Endothelial cell of umbilical vein (primary cell): ENCODE measurements around the gene IL22. TPM values are rescaled to one million over a fixed set of nuclear protein-coding genes. Genes with fewer than 3 reads are reported as not detected.

Experiments
- BruUV-seq: library from RNA; stranded (reverse); fragments of 400-500 nt; replicated peaks from 2 replicates; lab custom pipeline; 2021; lab: Mats Ljungman, UMichigan
- CTCF ChIA-PET: fragments of 300-600, 350-600 bp; sonication (Branson Sonifier 250); formaldehyde crosslinking; loops from one replicate; lab custom pipeline; 2021; ENCODE audit warnings: antibody characterized with exemption, inconsistent platforms; lab: Charles Lee
- POLR2A ChIA-PET: fragments of 300-600, 350-600 bp; sonication (Branson Sonifier 250); formaldehyde crosslinking; loops from one replicate; lab custom pipeline; 2021; ENCODE audit warnings: antibody characterized with exemption, inconsistent platforms; lab: Charles Lee
- DNase-seq: peaks from one replicate; pipeline ENCODE4 v3.0.0-alpha.2; 2011; ENCODE audit warnings: low read depth, low spot score
- FAIRE-seq: peaks from 2 replicates; lab custom pipeline; 2011; peaks lifted over from hg19 to GRCh38; lab: Jason Lieb, UNC
- H2AFZ ChIP-seq: 2 replicates; pipeline ENCODE4 v1.6.0; 2012; ENCODE audit warnings: low read depth, low read length, control low read depth, inconsistent platforms
- H3K27ac ChIP-seq: 2 replicates; pipeline ENCODE4 v1.5.1; 2011; ENCODE audit warnings: low read depth, mild to moderate bottlenecking, control low read depth, low read length, moderate library complexity; ENCODE audit not compliant: insufficient read depth
- H3K27me3 ChIP-seq, 2 experiments: 2 replicates each; pipeline versions ENCODE4 v1.6.0 to v1.6.1; 2011; ENCODE audit warnings: low read length in 2 of 2, mixed read lengths in 1 of 2; ENCODE audit not compliant: control insufficient read depth in 2 of 2, insufficient read depth in 2 of 2
- H3K36me3 ChIP-seq, 2 experiments: 2 replicates in 1 of 2; 3 replicates in 1 of 2; pipeline ENCODE4 v1.5.1; 2011; ENCODE audit warnings: low read length in 2 of 2, mild to moderate bottlenecking in 1 of 2, moderate library complexity in 1 of 2; ENCODE audit not compliant: control insufficient read depth in 2 of 2, insufficient read depth in 2 of 2; ENCODE audit errors: extremely low read depth in 1 of 2
- H3K4me1 ChIP-seq: 3 replicates; pipeline ENCODE4 v1.5.1; 2011; ENCODE audit warnings: mild to moderate bottlenecking, low read length; ENCODE audit not compliant: control insufficient read depth, insufficient read depth; ENCODE audit errors: extremely low read depth
- H3K4me2 ChIP-seq: 2 replicates; pipeline ENCODE4 v1.6.1; 2011; ENCODE audit warnings: low read length, control low read depth, mixed read lengths; ENCODE audit not compliant: insufficient read depth
- H3K4me3 ChIP-seq, 3 experiments: fragments of 200-600 bp in 1 of 3; sonication (generic), shearing (Covaris generic) in 1 of 3; replicated peaks in 1 of 3; 2 replicates each; pipeline ENCODE4 v1.5.1; 2011 to 2016; ENCODE audit warnings: control low read depth in 3 of 3, low read length in 3 of 3, mild to moderate bottlenecking in 2 of 3, inconsistent platforms in 1 of 3, low read depth in 1 of 3, moderate library complexity in 1 of 3; ENCODE audit not compliant: insufficient read depth in 1 of 3
- H3K79me2 ChIP-seq: 2 replicates; pipeline ENCODE4 v1.6.0; 2012; ENCODE audit warnings: low read length, inconsistent platforms; ENCODE audit not compliant: control insufficient read depth, insufficient read depth
- H3K9ac ChIP-seq: replicated peaks from 2 replicates; pipeline ENCODE3; 2011; ENCODE audit warnings: low read length, control low read depth; ENCODE audit not compliant: insufficient read depth; ENCODE audit errors: extremely low read depth
- H3K9me1 ChIP-seq: replicated peaks from 3 replicates; pipeline ENCODE4 v1.6.0; 2011; ENCODE audit warnings: mild to moderate bottlenecking, low read length; ENCODE audit not compliant: control insufficient read depth, insufficient read depth; ENCODE audit errors: extremely low read depth
- H3K9me3 ChIP-seq: replicated peaks from 2 replicates; pipeline ENCODE4 v1.5.1; 2012; ENCODE audit warnings: low read length, inconsistent platforms; ENCODE audit not compliant: control insufficient read depth, insufficient read depth
- H4K20me1 ChIP-seq: replicated peaks from 2 replicates; pipeline ENCODE3; 2011; ENCODE audit warnings: mild to moderate bottlenecking, low read length; ENCODE audit not compliant: control insufficient read depth, insufficient read depth; ENCODE audit errors: extremely low read depth
- CTCF ChIP-seq, 2 donors: IDR thresholded peaks; 1 replicate in 1 of 2; 2 replicates in 1 of 2; pipeline ENCODE4 v1.5.1; 2011; ENCODE audit warnings: low read length in 2 of 2, mild to moderate bottlenecking in 2 of 2, moderate library complexity in 2 of 2, control low read depth in 1 of 2, inconsistent platforms in 1 of 2, low read depth in 1 of 2; ENCODE audit not compliant: insufficient read depth in 1 of 2; ENCODE audit errors: extremely low read depth in 1 of 2
- EZH2 ChIP-seq: IDR thresholded peaks from 2 replicates; pipeline ENCODE4 v1.6.1; 2012; ENCODE audit warnings: borderline replicate concordance, low read depth, mild to moderate bottlenecking, moderate library complexity, low read length, inconsistent platforms; ENCODE audit not compliant: severe bottlenecking
- FOS ChIP-seq: IDR thresholded peaks from 2 replicates; pipeline ENCODE4 v1.6.1; 2011; ENCODE audit warnings: mild to moderate bottlenecking, low read length, moderate library complexity, borderline replicate concordance; ENCODE audit not compliant: insufficient read depth
- GATA2 ChIP-seq: IDR thresholded peaks from 2 replicates; pipeline ENCODE4 v1.7.0; 2011; ENCODE audit warnings: low read depth, mild to moderate bottlenecking, moderate library complexity, mixed read lengths, low read length; ENCODE audit not compliant: insufficient read length, insufficient read depth
- JUN ChIP-seq: IDR thresholded peaks from 2 replicates; pipeline ENCODE4 v1.6.1; 2011; ENCODE audit warnings: borderline replicate concordance, low read depth; ENCODE audit not compliant: insufficient read length, insufficient read depth
- MYC ChIP-seq: IDR thresholded peaks from one replicate; pipeline ENCODE4 v1.6.1; 2011; ENCODE audit warnings: mild to moderate bottlenecking, low read depth, low read length
- POLR2A ChIP-seq: IDR thresholded peaks from 2 replicates; pipeline ENCODE4 v1.6.1; 2012; ENCODE audit warnings: low read depth, mild to moderate bottlenecking, control low read depth, low read length
- POLR2AphosphoS5 ChIP-seq: IDR thresholded peaks from 2 replicates; pipeline ENCODE4 v1.6.1; 2012; ENCODE audit warnings: low read depth, mild to moderate bottlenecking, control low read depth, low read length, moderate library complexity; ENCODE audit not compliant: insufficient read depth
- dilution Hi-C: fragments of 300-500 bp; cut with MboI; formaldehyde crosslinking; loops from one replicate; pipeline ENCODE4 v1.15.0; 2019; ENCODE audit warnings: low sequenced_read_pairs; ENCODE audit not compliant: extremely low pct_ligation_motif_present
- intact Hi-C: fragments of 100-400 bp; cut with micrococcal nuclease; formaldehyde crosslinking; loops from one replicate; pipeline ENCODE4 v1.10.0; 2022
- polyA plus RNA-seq, 4 experiments: library from polyadenylated mRNA; depleted of rRNA in 3 of 4; stranded (reverse) in 3 of 4; unstranded in 1 of 4; fragments of >200 nt; gene quantifications; 2 replicates each; pipeline versions ENCODE4 v1.2.1 to v1.2.3, GENCODE V29; 2011 to 2012; ENCODE audit warnings: missing spikeins in 1 of 4
- total RNA-seq: library from RNA; stranded (reverse); gene quantifications from 2 replicates; pipeline ENCODE4 v1.2.3, GENCODE V29; 2021
- TF ChIP-seq, protein P1 (sequence below): IDR thresholded peaks from 2 replicates; pipeline ENCODE4 v1.6.1; 2011; ENCODE audit not compliant: insufficient read depth, insufficient read length

The IL22 gene
- total and polyA plus RNA-seq, 2 donors (not counting 3 experiments of a cell fraction or from before 2014, with no cell fraction given): not detected

- Histone ChIP-seq H2AFZ (peak overlapping the region; percentile 29), H3K9me1 (no peaks in the 10 kb centered on the region), H3K4me2 (no peak overlapping the region), H3K79me2 (no peaks in the 10 kb centered on the region), H3K36me3 (no peaks in the 10 kb centered on the region), H3K27me3 (peaks cover 0 to 3% of the 10 kb centered on the region in 2 experiments), H3K4me3 (no peak overlapping the region), H4K20me1 (no peaks in the 10 kb centered on the region), H3K9ac (no peak overlapping the region), H3K4me1 (peaks cover 4% of the 10 kb centered on the region), H3K9me3 (no peaks in the 10 kb centered on the region), H3K27ac (no peak overlapping the region)
- BruUV-seq: no TSS peak
- DNase-seq (peak; percentile 8), FAIRE-seq (peak; percentile 38)
- intact Hi-C loops (no loop called here), dilution Hi-C loops (no loop called here)
- TF ChIP-seq CTCF (IDR thresholded peaks at IDR 0.05; ENCODE audit: extremely low read depth in 1 of 2, insufficient read depth in 1 of 2, low read depth in 1 of 2, low read length in 2 of 2) (no peak), GATA2 (no peak), MYC (no peak), POLR2A (no peak), POLR2AphosphoS5 (no peak), FOS (no peak), JUN (no peak), EZH2 (no peak)
- TF ChIP-seq, protein P1, sequence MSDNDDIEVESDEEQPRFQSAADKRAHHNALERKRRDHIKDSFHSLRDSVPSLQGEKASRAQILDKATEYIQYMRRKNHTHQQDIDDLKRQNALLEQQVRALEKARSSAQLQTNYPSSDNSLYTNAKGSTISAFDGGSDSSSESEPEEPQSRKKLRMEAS: no peak
- CTCF ChIA-PET: interaction anchor here (1.1 to 1.9 kb wide), 2 partner anchors 9 to 17 kb away, joined by 4 to 6 read pairs; no protein-coding TSS in a partner anchor
- POLR2A ChIA-PET: no interaction called here
Observed at GRCh38 chr12:68240975-68241374, 12.4 kb downstream of the IL22 start.
